NCI-H510A treated with DMSO at 0.1 percent for 48 hours (cell line): ENCODE results near the gene ACAD11.
A peak's percentile ranks its signal among the peaks of the same experiment; 100 is the strongest.
"Not testable (repeated sequence)": the region's sequence is repeated elsewhere in the genome, so short reads cannot be mapped to it uniquely, and the experiment has no call there.

Experiments
- DNase-seq: peaks from one replicate; lab custom pipeline; 2025; lab: John Stamatoyannopoulos, UW

ACAD11 gene

DNA sequence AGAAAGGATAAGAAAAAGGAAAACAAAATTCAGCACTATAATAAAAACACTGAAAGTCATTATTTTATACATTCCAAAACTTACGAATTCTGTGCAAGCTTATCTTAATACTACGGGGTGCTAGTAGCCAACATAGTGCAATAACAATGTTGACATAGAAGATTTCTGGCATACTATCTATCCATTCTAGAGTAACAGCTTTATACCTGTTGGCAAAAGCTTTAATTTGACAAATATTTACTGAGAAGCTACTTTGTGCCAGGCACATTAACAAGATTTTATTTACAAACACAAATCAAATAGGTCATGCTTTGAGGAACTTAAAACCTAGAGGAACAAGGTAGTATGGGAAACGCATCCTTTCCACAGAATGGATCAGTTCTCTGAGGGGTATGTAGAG is 61.4 kb downstream of the ACAD11 start:
- no peak for DNase-seq

DNA sequence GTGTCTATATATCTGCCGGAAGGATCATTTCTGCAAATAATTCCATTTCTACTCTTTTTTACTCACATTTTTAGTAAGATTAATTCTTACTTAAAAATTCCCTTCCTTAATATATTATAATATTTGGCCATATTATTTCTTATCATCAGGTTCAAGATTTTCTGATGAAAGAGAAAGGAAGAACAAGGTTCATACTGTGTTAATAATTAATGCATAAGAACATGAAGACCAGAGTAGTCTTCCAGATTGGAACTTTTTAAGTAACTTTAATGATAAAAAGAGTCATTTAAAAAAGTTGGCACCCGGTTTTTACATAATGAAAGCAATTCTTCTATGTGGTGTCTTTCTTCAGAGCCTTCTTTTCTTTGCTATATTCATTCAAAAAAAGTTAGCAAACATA is 61.9 kb downstream of the ACAD11 start:
- no peak for DNase-seq

DNA sequence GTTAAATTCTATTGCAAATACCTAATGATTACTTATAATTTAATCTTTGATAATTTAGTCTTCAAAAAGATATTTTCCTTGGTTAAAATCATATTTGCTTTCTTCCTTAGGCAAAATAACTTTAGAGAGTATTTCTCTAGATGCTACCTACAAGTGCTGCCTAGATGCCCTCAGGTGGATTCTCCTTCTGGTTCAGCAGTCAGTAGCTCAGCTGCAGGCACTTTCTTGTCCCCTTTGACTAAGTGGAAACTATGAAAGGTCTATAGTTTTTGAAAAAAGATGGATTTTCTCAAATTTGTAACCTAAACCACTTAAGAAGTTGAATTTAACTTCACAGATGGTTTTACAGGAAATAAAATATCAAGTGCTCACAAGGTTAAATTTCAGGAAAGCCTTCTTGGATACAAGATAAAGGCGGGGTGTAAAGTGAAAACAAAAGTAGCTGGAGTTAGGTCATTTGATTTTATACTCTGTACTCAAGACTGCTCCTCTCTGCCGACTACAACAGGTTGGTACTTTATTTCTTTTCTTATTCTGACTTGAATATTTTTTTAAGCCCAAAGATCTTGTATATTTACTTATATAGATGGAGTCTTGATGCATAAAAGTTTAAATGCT is 62.7 kb downstream of the ACAD11 start, which contains the start of gene ACKR4:
ACKR4 (plus strand) TSS at position 455 of the 618 bp plus-strand sequence. CDS start 3,128 bp downstream, outside the sequence.
- DNase-seq = no peak

DNA sequence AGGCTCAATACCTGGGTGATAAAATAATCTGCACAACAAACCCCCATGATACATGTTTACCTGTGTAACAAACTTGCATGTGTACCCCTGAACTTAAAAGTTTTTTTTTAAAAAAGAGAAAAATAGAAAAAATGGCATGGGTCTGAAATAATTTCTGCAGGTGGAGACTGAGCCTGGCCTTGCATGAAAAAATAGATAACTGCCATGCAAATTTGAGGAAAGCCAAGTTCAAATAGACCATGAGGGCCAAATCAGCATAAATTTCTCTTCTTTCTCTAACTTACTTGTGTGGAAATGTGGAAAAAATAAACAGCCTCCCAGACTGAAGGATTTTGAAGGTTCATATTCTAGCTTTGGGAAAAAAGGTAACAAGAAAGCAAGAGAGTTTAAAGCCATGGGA is 63.3 kb downstream of the ACAD11 start:
- no peak for DNase-seq

DNA sequence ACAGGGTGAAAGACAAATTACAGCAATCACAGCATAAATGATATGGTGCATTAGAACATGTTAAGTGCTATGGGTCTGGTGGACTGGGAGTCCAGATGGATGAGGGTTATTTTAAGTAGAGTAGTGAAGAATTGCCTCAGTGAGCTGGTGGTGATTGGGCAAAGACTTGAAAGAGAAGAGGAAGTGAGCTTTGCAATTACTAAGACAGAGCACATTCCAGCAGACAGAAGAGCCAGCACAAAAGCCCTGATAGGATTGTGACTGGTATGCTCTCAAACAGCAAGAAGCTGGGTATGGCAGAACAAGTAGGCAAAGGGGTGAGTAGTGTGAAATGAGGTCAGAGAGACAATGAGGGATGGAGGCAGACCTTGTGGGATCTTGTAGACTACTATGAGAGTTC is 64.6 kb downstream of the ACAD11 start:
- DNase-seq = no peak

DNA sequence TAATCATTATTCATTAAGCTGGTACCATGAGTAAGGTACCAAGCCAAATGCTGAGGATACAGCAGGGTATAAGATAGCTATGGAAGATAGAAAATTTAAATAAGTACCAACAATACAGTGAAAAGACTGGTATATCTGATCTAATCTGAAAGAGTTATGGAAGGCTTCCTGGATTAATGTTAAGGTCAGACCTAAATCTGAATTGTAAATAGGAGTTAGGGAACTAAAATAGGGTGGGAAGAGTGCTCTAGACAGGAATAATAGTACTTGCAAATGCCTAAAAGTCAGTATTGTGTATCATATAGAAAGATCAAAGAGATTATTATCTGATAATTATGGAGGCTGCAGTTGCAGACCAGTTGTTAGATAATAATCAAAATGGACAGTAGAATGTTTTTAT is 65.1 kb downstream of the ACAD11 start:
- no peak for DNase-seq

DNA sequence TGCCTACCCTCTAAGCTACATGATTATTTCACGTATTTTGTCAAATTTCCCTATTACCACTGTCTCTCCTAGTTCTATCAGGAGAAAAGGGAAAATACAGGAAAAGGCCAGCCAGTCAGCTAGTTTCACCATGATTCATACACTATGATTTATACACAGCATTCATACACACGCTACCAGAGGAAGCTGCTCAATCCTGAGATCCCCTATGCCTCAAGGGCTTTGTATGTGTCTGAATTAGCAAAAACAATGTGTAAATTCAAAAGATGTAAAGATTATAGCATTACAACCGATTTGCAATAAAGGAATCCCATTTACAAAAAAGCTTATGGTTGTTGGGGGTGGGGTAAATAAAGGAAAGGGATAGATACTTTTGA is 65.7 kb downstream of the ACAD11 start:
- no peak for DNase-seq

DNA sequence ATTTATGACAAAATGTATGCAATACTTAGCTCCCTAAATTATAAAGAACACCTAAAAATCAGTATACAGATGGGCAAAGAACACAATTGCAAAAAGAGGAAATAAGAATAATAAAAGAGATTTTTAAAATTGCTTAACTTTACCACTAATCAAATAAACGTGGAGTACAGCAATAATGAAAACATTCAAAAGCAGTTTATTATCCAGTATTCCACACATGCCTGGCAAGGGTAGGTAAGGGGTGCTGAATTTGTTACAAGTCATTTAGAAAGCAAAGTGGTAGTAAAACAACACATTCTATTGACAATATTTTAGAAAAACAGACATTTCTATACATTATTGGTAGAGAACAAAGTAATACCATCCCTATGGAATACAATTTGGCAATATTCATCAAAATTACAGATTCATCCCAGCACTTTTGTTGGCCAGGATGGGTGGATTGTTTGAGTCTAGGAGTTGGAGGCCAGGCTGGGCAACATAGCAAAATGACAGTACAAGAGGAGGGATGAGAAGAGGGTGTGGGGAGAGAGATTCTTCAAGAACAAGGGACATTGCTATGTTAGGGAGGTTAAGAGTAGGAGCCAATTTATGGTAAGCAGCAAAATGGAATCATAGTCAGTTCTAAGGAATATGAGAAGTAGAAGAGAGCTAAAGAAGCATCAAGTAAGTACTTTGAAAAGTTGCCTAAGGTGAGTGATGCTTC is 66.2 kb downstream of the ACAD11 start:
- no peak for DNase-seq

DNA sequence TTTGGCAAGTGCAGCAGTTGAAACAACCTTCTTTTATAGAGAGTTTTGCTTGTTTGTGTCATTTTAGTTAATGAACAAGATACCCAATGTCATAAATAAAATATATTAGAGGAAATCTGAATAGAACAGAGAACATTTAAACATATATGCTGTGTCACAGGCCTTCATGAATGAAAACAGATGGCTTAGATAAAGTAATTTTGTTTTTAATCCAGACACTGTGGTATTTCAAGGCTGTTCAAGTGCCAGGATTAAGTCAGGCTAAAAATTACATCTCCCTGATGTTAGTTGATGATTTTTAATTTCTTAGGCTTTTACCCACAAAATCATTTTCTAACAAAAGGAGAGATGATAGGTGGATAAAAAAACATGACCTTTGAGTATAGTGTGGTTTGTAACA is 67.4 kb downstream of the ACAD11 start:
- no peak for DNase-seq

DNA sequence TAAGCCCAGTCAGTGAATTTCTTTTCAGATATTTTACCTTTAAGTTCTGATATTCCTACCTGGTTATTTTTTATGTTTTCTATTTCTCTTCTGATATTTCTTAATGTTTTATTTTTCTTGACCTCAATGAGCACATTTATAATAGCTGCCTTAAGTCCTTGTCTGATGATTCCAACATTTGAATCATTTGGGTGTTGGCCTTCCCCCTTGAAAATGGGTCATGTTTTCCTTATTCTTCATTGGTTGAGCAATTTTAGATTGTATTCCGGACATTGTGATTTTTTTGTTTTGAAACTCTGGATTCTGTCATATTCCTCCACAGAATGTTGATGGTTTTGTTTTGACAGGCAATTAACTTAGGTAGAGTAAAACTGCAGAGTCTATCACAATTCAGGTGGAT is 72.2 kb downstream of the ACAD11 start:
- no peak for DNase-seq

DNA sequence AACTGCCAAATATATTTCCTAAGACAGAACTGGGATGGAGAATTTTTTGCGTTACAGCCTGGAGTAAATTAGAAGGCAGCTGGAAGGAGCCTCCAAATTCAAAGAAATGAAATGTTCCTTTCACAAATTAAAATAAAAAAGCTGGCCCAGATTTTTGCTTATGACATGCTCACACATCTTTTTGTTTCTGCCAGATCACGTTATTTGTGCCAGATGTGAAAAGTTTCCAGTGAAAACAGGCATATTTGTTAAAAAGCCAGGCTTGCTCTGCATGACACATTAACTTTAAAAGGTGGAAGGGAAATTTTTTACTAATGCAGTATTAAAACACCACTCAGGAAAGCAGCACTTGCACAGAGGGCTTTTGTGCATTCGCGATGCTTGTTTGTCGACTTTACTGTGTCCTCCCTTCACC is 85.8 kb downstream of the ACAD11 start:
- no peak for DNase-seq

DNA sequence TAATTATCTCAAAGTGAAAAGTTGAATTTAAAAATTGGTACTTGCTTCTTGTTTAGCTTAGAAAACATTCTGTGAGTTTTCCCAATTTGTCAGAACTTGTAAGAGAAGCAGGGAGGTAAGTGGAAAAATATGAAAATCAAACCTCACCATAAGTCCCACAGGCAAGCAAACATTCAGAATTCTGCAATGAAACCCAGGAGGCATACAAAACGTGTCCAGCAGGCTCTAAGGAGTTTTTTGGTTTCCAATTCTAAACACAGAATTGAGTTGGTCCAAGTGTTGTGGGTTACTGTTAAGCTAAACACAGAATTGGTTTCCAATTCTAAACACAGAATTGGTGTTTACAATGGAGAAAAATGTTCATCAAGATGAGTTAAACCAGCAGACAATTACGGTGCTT is 89.6 kb downstream of the ACAD11 start:
- DNase-seq = no peak

DNA sequence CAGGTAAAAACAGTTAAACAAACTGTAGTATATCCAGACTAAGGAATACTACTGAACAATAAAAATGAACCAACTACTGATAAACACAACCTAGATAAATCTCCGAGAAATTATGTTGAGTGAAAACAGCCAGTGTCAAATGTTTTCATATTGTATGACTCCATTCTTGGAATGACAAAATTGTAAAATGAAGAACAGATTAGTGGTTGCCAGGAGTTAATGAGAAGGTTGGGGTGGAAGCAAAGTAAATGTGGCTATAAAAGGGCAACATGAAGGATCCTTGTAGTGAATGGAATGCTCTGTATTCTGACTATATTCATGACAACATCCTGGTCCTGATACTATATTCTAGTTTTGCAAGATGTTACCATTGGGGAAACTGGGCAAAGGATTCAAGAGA is 90.0 kb downstream of the ACAD11 start:
- DNase-seq = no peak

DNA sequence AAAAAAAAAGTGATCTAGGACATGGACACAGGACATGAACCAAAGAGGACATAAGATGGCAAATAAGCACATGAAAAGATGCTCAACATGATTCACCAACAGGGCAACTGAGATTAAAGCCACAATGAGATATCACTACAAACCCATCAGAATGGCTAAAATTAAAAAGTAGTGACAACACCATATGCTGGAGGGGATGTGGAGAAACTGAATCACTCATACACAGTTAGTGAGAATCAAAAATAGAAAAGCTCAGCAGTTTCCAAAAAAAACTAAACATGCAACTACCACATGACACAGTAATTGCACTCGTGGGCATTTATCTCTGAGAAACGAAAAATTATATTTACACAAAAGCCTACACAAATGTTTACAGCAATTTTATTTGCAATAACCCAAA is 90.5 kb downstream of the ACAD11 start:
- no peak for DNase-seq

DNA sequence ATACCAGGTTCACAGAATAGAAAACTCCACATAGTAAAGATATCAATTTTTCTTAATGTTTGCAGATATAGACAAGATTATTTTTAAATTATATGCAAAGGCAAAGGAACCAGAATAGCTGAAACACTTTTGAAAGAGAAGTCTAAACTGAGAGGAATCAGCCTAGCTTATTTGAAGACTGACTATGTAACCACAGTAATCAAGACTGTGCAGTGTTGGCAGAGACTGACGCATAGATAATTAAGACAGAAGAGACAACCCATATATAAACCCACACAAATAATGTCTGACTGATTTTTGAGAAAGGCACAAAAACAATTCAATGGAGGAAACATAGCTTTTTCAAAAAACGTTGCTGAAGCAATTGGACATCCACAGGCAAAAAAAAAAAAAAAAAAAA is 91.2 kb downstream of the ACAD11 start:
- no peak for DNase-seq

DNA sequence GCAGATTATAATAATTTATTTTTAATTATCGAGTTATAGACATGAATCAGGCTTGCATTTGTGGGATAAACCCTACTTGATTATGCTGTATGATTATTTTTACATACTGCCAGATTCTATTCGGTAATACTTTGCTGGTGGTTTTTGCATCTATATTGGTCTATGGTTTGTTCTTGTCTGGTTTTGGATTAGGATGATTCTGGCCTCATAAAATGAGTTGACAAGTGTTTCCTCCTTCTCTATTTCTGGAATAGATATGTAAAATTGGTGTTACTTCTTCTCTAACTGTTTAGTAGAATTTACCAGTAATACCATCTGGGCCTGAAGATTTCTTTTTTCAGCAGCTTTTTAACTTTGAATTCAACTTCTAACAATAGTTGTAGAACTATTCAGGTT is 95.5 kb downstream of the ACAD11 start:
- no peak for DNase-seq

DNA sequence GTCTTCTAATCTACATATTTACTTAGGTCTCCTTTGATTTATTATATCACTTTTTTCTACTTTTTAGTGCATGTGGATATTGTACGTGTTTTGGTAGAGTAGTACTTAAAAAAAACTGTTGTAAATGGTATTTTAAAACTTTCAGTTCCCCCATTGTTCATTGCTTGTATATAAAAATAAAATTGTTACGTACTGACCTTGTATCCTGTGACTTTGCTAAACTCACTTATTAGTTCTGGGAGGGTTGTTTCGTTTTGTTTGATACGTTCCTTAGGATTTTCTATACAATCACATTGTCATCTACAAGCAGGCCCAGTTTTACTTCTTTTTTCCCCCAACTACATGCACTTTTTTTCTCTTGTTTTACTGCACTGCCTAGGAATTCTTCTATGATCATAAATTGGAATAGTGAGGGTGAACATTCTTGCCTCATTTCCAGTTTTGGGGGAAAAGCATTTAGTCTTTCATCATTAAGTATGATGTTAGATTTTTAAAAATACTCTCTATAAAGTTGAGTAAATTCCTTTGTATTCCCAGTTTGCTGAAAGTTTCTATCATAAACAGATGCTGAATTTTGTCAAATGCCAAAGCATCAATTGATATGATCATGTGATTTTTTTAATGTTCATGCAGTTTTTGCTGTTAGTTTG is 96.1 kb downstream of the ACAD11 start:
- no peak for DNase-seq

DNA sequence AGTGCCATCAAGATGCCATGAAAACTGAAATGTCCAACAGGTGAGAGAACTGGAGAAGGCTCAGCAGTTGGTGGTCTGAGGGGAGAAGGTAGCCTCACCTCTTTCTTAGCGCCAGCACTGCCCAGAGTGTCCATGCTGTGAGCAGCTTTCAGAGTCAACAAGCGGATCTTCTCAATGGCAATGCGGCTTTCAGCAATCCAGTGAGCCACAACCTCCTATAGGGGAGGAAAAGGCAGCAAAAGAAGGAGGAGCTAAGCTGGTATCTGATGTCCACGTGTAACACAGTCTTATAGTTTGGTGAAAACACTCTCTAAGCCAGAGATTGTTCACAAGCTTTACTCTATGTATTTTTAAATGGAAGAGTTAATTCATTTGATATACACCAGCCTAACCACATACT is 98.6 kb downstream of the ACAD11 start:
- DNase-seq = peak; percentile 71

DNA sequence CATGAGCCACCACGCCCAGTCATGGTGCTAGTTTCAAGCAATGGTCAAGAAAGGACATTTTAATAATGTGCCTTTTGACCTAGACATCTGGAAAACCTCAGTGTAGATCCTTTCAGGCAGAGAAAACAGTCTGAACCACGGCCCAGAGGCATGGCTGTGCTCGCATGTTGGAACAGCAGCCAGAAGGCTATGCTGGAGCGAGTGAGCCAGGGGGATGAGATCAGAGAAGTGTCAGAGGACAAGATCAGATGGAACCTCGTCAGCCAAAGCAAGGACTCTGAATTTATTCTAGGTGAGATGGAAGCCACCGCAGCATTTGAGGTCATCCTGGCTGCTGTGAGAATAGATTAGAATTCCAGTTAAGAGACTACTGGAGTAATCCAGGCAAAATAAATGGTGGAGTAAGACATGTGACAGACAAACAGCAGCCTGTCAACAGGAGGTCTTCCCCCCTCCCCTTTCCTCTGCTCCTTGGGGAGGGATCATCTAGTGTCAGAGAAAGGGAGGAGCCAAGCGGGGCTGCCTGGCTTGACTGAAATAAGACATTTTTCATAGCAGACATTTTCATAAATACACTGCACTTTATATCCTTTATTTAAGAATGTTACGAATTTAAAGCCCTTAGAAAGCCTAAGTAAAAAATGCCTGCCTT is 103.0 kb downstream of the ACAD11 start:
- DNase-seq = no peak

DNA sequence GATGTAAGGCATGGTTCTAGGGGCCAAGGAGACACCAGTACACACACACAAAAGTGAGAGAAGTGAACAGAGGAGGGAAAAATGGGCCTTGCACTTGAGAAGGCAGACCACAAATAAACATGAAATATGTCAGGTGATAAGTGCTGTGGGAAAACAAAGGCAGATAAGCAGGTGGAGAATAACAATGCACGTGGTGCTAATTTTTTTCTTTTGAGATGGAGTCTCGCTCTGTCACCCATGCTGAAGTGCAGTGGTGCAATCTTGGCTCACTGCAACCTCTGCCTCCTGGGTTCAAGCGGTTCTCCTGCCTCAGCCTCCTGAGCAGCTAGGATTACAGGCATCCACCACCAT is 103.6 kb downstream of the ACAD11 start:
- DNase-seq = not testable (repeated sequence)

DNA sequence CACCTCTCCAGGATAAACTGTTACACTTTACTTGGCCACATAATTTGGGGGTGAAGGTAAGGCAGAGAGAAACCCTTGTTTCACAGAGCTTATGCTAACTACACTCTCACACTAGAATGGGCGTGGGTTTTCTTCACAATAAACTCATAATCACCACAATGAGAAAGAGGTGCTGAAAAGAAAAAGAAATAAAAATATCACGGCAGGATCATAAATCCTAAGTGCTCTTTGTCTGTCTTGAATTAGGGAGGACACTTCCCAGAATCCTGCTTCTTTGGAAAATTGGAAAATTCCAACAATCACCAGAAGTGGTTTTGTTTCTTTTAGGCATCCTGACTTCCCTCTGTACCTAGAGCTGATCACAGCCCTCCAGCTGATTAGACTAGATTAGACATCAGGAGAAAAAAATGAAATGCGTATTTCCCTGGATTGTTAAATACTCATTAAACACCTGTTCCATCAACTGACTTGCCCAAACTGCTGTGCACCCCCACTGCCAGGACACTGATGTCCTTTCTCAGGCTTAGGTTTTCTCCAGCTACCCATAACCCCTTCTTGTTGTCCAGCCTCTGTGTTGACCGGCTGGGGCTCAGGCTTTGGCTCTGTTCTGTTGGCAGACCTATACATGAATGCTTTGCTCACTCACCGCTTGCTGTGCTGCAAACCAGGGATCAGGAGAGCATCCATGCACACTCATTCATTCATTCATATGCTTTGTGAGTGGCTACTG is 104.1 kb downstream of the ACAD11 start:
- peak; percentile 31 for DNase-seq

DNA sequence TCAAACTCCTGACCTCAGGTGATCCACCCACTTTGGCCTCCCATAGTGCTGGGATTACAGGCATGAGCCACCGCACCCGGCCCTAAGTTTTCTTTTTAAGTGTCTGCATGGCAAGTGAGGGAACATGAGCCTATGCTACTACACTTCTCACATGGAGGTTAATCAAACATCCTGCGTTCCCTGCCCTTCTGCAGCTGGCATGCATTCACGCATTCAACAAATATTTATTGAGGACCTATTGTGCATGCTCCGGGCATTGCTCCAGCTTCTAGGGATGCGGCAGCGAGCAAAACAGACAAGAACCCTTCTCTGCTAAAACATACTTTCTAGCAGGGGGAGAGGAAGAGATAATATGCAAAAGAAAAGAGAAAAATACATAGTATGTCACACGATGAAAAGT is 105.2 kb downstream of the ACAD11 start:
- DNase-seq = peak; percentile 49
